AG04450 (cell line): ENCODE measurements around the gene MGAT1. TPM values are rescaled to one million over a fixed set of nuclear protein-coding genes. Genes with fewer than 3 reads are reported as not detected.
"Not testable (repeated sequence)": the region's sequence is repeated elsewhere in the genome, so short reads cannot be mapped to it uniquely, and the experiment has no call there.

Experiments used
- CTCF ChIA-PET: fragments of 300-600, 350-600 bp; formaldehyde crosslinking; extraction: SDS; loops from one replicate; lab custom pipeline; 2022; ENCODE audit warnings: antibody characterized with exemption, inconsistent platforms; lab: Charles Lee
- POLR2A ChIA-PET: fragments of 350-600 bp; formaldehyde crosslinking; extraction: SDS; loops from one replicate; lab custom pipeline; 2021; ENCODE audit warnings: antibody characterized with exemption, inconsistent platforms; lab: Yijun Ruan, JAX
- DNase-seq: peaks from one replicate; pipeline ENCODE4 v3.0.0-alpha.2; 2011; ENCODE audit warnings: low read depth, low spot score
- H3K27ac ChIP-seq: one replicate; pipeline ENCODE4 v1.5.1; 2012; ENCODE audit warnings: low read depth, low read length, control low read depth
- H3K27me3 ChIP-seq: one replicate; pipeline ENCODE4 v1.6.0; 2012; ENCODE audit warnings: low read length; ENCODE audit not compliant: control insufficient read depth, insufficient read depth
- H3K4me3 ChIP-seq: 2 replicates; pipeline ENCODE4 v1.5.1; 2011; ENCODE audit warnings: mild to moderate bottlenecking, low read depth, low read length, control low read depth
- H3K9me3 ChIP-seq: 2 replicates; pipeline ENCODE4 v1.5.1; 2012; ENCODE audit warnings: low read length; ENCODE audit not compliant: control insufficient read depth, insufficient read depth
- CTCF ChIP-seq: IDR thresholded peaks from 2 replicates; pipeline ENCODE4 v1.5.1; 2011; ENCODE audit warnings: low read depth, low read length, control low read depth, inconsistent platforms
- polyA plus RNA-seq: library from polyadenylated mRNA; depleted of rRNA; stranded (reverse); fragments of >200 nt; gene quantifications from 2 replicates; pipeline ENCODE4 v1.2.3, GENCODE V29; 2011

The MGAT1 gene
- polyA plus RNA-seq, 1 experiment = 96.2 TPM

GRCh38 chr5:180744253-180744652 is 58.4 kb downstream of the MGAT1 start:
- ChIA-PET POLR2A (no interaction called here), CTCF (no interaction called here)
- Histone ChIP-seq H3K27ac (no peak overlapping the region), H3K27me3 (no peaks in the 10 kb centered on the region), H3K4me3 (no peak overlapping the region), H3K9me3 (no peaks in the 10 kb centered on the region; the same call in 1 of the 2 replicates)
- no peak for TF ChIP-seq CTCF
- DNase-seq = no peak

DNA sequence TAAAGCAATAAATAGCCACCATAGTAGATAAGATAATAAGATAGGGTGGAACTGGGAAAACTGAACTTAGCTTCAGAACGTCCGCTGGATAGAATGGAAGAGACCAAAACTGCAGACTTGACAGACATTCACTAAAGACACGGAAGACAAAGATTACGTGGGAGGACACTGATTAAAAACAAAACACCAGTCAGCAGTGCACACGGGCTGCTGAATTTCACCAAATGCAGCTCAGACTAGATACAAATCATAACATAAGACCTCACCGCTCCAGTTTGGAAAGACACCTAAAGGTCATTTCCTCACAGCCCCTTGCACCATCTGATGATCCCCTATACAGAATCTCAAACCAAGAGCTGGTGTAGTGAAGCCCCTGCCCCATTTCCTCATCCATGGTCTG is 59.9 kb downstream of the MGAT1 start:
- Histone ChIP-seq H3K9me3 (no peaks in the 10 kb centered on the region; the same call in 1 of the 2 replicates), H3K4me3 (no peak overlapping the region), H3K27me3 (no peaks in the 10 kb centered on the region), H3K27ac (no peak overlapping the region)
- ChIA-PET CTCF (no interaction called here), POLR2A (no interaction called here)
- no peak for DNase-seq
- no peak for TF ChIP-seq CTCF

DNA sequence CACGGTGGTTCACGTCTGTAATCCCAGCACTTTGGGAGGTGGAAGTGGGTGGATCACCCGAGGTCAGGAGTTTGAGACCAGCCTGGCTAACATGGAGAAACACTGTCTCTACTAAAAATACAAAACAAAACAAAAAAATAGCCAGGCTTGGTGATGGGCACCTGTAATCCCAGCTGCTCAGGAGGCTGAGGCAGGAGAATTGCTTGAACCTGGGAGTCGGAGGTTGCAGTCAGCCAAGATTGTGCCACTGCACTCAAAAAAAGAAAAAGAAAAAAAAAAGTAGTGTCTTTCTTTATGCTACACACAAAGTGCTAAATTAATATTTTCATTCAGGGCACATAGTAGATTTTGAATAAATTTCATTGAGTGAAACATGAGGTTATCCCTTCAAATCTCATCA is 61.7 kb downstream of the MGAT1 start:
- H3K27ac ChIP-seq, H3K9me3 ChIP-seq, H3K27me3 ChIP-seq, DNase-seq, POLR2A ChIA-PET, H3K4me3 ChIP-seq: not testable (repeated sequence)
- CTCF ChIA-PET = interaction anchor here (1.5 kb wide), 1 partner anchor 127 kb away, joined by 5 read pairs; no protein-coding TSS in a partner anchor

DNA sequence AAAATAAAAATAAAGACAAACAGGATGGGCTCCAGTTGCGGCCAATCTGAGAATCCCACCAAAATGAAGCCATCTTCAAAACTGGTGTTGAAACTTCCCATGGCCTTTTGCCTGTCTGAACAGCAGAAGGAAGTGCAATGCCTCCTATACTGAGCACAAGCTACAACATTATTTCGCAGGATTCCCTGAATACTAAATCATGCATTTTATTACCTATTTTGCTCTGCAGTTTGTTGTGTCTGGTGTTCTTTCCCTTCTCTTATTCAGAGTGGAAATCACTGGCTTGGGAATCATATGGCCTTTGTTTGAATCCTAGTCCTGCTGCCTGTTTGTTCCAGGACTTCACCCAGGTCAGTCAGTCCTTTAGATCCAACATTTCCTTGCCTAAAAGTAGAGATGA is 62.6 kb downstream of the MGAT1 start, which contains the start of gene OR2Y1:
TSS of gene OR2Y1 (minus strand) at position 101 of the 400 bp plus-strand sequence. CDS start at position 101, 0 bp downstream.
- H3K27me3 ChIP-seq = no peaks in the 10 kb centered on the region
- ChIA-PET CTCF (interaction anchor here (1.3 to 1.5 kb wide), 2 partner anchors 21 to 128 kb away, joined by 3 to 5 read pairs; no protein-coding TSS in a partner anchor), POLR2A (no interaction called here)
- no peaks in the 10 kb centered on the region; the same call in 1 of the 2 replicates for H3K9me3 ChIP-seq
- TF ChIP-seq CTCF = no peak
- H3K4me3 ChIP-seq = no peak within 1 kb of the TSS
- DNase-seq = no peak
- H3K27ac ChIP-seq = no peak within 1 kb of the TSS

GRCh38 chr5:180739271-180739670 is 63.3 kb downstream of the MGAT1 start:
- no peak overlapping the region for H3K4me3 ChIP-seq
- no peak for TF ChIP-seq CTCF
- H3K27ac ChIP-seq = no peak overlapping the region
- ChIA-PET CTCF (interaction anchor here (1.3 kb wide), 1 partner anchor 21 kb away, joined by 3 read pairs; no protein-coding TSS in a partner anchor), POLR2A (no interaction called here)
- H3K27me3 ChIP-seq = no peaks in the 10 kb centered on the region
- H3K9me3 ChIP-seq = no peaks in the 10 kb centered on the region; the same call in 1 of the 2 replicates
- no peak for DNase-seq
